Left lung (tissue), 10 donors: ENCODE results near the gene CLEC18B. TPM values are rescaled to one million over a fixed set of nuclear protein-coding genes. Genes with fewer than 3 reads are reported as not detected.
"Not testable (repeated sequence)": the region's sequence is repeated elsewhere in the genome, so short reads cannot be mapped to it uniquely, and the experiment has no call there.

Experiments
- ATAC-seq: fragments of 200-7000 bp; cut with Tn5 transposase; one replicate; pipeline ENCODE4 v1.9.1; 2020; ENCODE audit warnings: moderate library complexity
- DNase-seq, 4 donors: peaks; one replicate each; pipeline ENCODE4 v3.0.0-alpha.2; 2013 to 2020
- H3K27ac ChIP-seq, 2 donors: fragments of 200-600 bp; sonication (generic) in 1 of 2; one replicate each; pipeline versions ENCODE4 v1.5.0 to v1.8.0; 2020 to 2021
- H3K27me3 ChIP-seq, 2 donors: fragments of 200-600 bp; sonication (generic) in 1 of 2; one replicate each; pipeline versions ENCODE4 v1.5.0 to v1.8.0; 2020 to 2021
- H3K36me3 ChIP-seq, 2 donors: fragments of 200-600 bp; sonication (generic) in 1 of 2; one replicate each; pipeline versions ENCODE4 v1.5.0 to v1.8.0; 2020 to 2021
- H3K4me1 ChIP-seq, 2 donors: fragments of 200-600 bp; one replicate each; pipeline ENCODE4 v1.8.0; 2021
- H3K4me3 ChIP-seq, 2 donors: fragments of 200-600 bp; sonication (generic) in 1 of 2; one replicate each; pipeline versions ENCODE4 v1.5.0 to v1.8.0; 2020 to 2021; ENCODE audit warnings: mild to moderate bottlenecking in 1 of 2
- H3K9me3 ChIP-seq, 2 donors: fragments of 200-600 bp; sonication (generic) in 1 of 2; one replicate each; pipeline versions ENCODE4 v1.5.0 to v1.8.0; 2020 to 2021
- CTCF ChIP-seq, 2 donors: fragments of 200-600 bp; sonication (generic) in 1 of 2; IDR thresholded peaks; one replicate each; pipeline versions ENCODE4 v1.5.0 to v1.8.0; 2021; ENCODE audit warnings: antibody characterized with exemption in 2 of 2
- intact Hi-C, 2 donors: fragments of 100-400 bp; cut with DNase I; formaldehyde crosslinking; loops; one replicate each; pipeline versions ENCODE4 v1.11.2 to v1.14.2; 2022
- polyA plus RNA-seq, 6 donors: library from polyadenylated mRNA; unstranded; fragments of 120-200 nt; gene quantifications; one replicate each; pipeline ENCODE4 v1.2.1, GENCODE V29; 2013; ENCODE audit not compliant: insufficient read length in 6 of 6
- total RNA-seq, 2 donors: library from RNA; stranded (reverse); fragmentation: NEBNext Ultra II Directional; extraction: Animal tissue kit (Norgen Biotek cat#: 25700); gene quantifications; one replicate each; pipeline ENCODE4 v1.2.1, GENCODE V29; 2021
- donor health status: DM: no; HTN: yes; CAD: no.
- donor health status: DM: no; HTN: no; CAD: no.

CLEC18B gene
- total and polyA plus RNA-seq, 8 donors, result 1.1 to 2.2 (median 1.1) TPM; not detected in 1

GRCh38 chr16:74372953-74373846, 48.1 kb downstream of the CLEC18B start:
- ATAC-seq (no peak), DNase-seq (no peak)
- no peak overlapping the region for H3K4me3 ChIP-seq
- H3K27me3 ChIP-seq, result no peaks in the 10 kb centered on the region
- no peak overlapping the region for H3K27ac ChIP-seq
- H3K9me3 ChIP-seq, result no peaks in the 10 kb centered on the region
- H3K4me1 ChIP-seq, result peaks cover 0 to 6% of the 10 kb centered on the region in 2 donors
- no peak for TF ChIP-seq CTCF (IDR thresholded peaks at IDR 0.05)
- intact Hi-C loops, result no loop called here
- no peaks in the 10 kb centered on the region for H3K36me3 ChIP-seq

- Histone ChIP-seq H3K4me3 (no peak overlapping the region), H3K36me3 (no peaks in the 10 kb centered on the region), H3K27me3 (no peaks in the 10 kb centered on the region), H3K4me1 (peaks cover 0 to 6% of the 10 kb centered on the region in 2 donors), H3K27ac (no peak overlapping the region), H3K9me3 (no peaks in the 10 kb centered on the region)
- TF ChIP-seq CTCF (IDR thresholded peaks at IDR 0.05), result no peak
- no peak for ATAC-seq
- no peak for DNase-seq
- intact Hi-C loops, result no loop called here
Measured at GRCh38 chr16:74372369-74372768, 48.9 kb downstream of the CLEC18B start.

- H3K27me3 ChIP-seq, H3K27ac ChIP-seq, H3K4me3 ChIP-seq, H3K9me3 ChIP-seq, H3K36me3 ChIP-seq, intact Hi-C loops, DNase-seq, ATAC-seq: not testable (repeated sequence)
- peaks cover 6 to 23% of the 10 kb centered on the region in 2 donors for H3K4me1 ChIP-seq
Measured at GRCh38 chr16:74370338-74371135, 50.7 kb downstream of the CLEC18B start.

GRCh38 chr16:74368002-74368911, 53.0 kb downstream of the CLEC18B start:
- intact Hi-C loops, H3K27me3 ChIP-seq, H3K9me3 ChIP-seq: not testable (repeated sequence)
- peak; percentile 90 to 100 (median 98) for DNase-seq
- Histone ChIP-seq H3K36me3 (peaks cover 0 to 16% of the 10 kb centered on the region in 2 donors), H3K27ac (peak overlapping the region; percentile 67 to 86), H3K4me3 (peak overlapping the region; percentile 55 to 79), H3K4me1 (peaks cover 6 to 33% of the 10 kb centered on the region in 2 donors)
- peak; percentile 98 for ATAC-seq

GRCh38 chr16:74367469-74368001, 53.7 kb downstream of the CLEC18B start:
- H3K27me3 ChIP-seq, intact Hi-C loops, H3K9me3 ChIP-seq: not testable (repeated sequence)
- Histone ChIP-seq H3K27ac (peak overlapping the region; percentile 67 to 86), H3K4me3 (peak overlapping the region; percentile 55 to 79), H3K36me3 (peaks cover 0 to 19% of the 10 kb centered on the region in 2 donors), H3K4me1 (peaks cover 6 to 34% of the 10 kb centered on the region in 2 donors)
- DNase-seq, result peak; percentile 25 to 91 (median 42)
- ATAC-seq, result peak; percentile 51

GRCh38 chr16:74361646-74362610, 59.4 kb downstream of the CLEC18B start:
- peaks cover 3 to 29% of the 10 kb centered on the region in 2 donors for H3K4me1 ChIP-seq
- H3K36me3 ChIP-seq, result peaks cover 0 to 64% of the 10 kb centered on the region in 2 donors
- H3K9me3 ChIP-seq, DNase-seq, intact Hi-C loops, H3K4me3 ChIP-seq, H3K27ac ChIP-seq, ATAC-seq, H3K27me3 ChIP-seq: not testable (repeated sequence)
